HTR-8/SVneo (cell line): ENCODE data around the gene MARVELD2.
A peak's percentile ranks its signal among the peaks of the same experiment; 100 is the strongest.
"Not testable (repeated sequence)": the region's sequence is repeated elsewhere in the genome, so short reads cannot be mapped to it uniquely, and the experiment has no call there.

Experiments used
- DNase-seq: peaks from one replicate; pipeline ENCODE4 v3.0.0; 2011; ENCODE audit warnings: low spot score, mixed read lengths; ENCODE audit not compliant: insufficient read length
- FAIRE-seq: peaks from 2 replicates; lab custom pipeline; 2011; peaks lifted over from hg19 to GRCh38; lab: Jason Lieb, UNC

MARVELD2 gene

DNA sequence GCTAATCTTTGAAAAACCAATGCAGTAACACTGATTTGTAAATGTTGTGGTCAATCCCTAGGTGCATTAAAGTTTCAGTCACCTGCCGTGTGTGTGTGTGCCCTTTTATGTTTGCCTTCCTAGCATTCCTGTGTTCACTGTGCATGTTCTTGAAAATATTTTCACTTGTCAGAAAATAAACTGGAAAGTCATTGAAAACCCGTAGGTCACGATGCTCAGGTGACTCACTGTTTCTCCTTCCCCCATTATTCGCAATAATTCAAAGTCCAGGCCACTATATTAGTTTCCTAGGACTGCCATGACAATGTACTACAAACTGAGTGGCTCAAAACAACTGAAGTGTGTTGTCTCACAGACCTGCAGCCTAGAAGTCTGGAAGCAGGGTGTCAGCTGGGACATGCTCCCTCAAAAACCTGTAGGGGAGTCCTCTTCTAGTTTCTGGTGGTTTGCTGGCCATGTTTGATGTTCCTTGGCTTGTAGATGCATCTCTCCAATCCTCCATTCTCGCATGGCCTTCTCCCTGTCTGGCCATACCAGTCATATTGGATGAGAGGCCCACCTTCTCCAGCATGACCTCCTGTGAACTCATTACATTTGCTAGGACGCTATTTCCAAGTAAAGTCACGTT is 29.3 kb downstream of the MARVELD2 start:
- DNase-seq (no peak), FAIRE-seq (no peak)

- FAIRE-seq (no peak), DNase-seq (no peak)
Measured at GRCh38 chr5:69449511-69449910, 34.6 kb downstream of the MARVELD2 start.

GRCh38 chr5:69450116-69450515 is 35.2 kb downstream of the MARVELD2 start:
- DNase-seq = peak; percentile 49
- FAIRE-seq = no peak

DNA sequence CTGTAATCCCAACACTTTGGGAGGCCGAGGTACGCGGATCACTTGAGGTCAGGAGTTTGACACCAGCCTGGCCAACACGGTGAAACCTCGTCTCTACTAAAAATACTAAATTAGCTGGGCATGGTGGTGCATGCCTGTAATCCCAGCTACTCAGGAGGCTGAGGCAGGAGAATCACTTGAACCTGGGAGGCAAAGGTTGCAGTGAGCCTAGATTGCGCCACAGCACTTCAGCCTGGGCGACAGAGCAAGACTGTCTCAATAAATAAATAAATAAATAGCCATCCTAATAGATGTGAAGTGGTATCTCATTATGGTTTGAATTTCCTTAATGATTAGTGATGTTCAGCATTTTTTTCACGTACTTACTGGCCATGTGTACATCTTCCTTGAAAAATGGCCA is 35.6 kb downstream of the MARVELD2 start:
- FAIRE-seq, DNase-seq: not testable (repeated sequence)

GRCh38 chr5:69451941-69452647 is 37.2 kb downstream of the MARVELD2 start:
- no peak for FAIRE-seq

GRCh38 chr5:69453487-69453886 is 38.6 kb downstream of the MARVELD2 start:
- not testable (repeated sequence) for DNase-seq, FAIRE-seq

More at GRCh38 chr5:69451941-69452647, 37.2 kb downstream of the MARVELD2 start:
- no peak for DNase-seq

GRCh38 chr5:69454460-69455249 is 39.7 kb downstream of the MARVELD2 start:
- no peak for FAIRE-seq
- no peak for DNase-seq

GRCh38 chr5:69455428-69455988 is 40.6 kb downstream of the MARVELD2 start:
- FAIRE-seq, DNase-seq: not testable (repeated sequence)

- DNase-seq = no peak
- FAIRE-seq = no peak
Measured at GRCh38 chr5:69462170-69462569, 47.3 kb downstream of the MARVELD2 start.

DNA sequence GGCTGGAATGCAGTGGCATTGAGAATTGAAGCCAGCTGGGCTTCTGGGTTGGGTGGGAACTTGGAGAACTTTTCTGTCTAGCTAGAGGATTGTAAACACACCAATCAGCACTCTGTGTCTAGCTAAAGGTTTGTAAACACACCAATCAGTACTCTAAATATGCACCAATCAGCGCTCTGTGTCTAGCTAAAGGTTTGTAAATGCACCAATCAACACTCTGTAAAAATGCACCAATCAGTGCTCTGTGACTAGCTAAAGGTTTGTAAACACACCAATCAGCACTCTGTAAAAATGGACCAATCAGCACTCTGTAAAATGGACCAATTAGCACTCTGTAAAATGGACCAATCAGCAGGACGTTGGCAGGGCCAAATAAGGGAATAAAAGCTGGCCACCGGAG is 51.5 kb downstream of the MARVELD2 start:
- not testable (repeated sequence) for DNase-seq, FAIRE-seq

DNA sequence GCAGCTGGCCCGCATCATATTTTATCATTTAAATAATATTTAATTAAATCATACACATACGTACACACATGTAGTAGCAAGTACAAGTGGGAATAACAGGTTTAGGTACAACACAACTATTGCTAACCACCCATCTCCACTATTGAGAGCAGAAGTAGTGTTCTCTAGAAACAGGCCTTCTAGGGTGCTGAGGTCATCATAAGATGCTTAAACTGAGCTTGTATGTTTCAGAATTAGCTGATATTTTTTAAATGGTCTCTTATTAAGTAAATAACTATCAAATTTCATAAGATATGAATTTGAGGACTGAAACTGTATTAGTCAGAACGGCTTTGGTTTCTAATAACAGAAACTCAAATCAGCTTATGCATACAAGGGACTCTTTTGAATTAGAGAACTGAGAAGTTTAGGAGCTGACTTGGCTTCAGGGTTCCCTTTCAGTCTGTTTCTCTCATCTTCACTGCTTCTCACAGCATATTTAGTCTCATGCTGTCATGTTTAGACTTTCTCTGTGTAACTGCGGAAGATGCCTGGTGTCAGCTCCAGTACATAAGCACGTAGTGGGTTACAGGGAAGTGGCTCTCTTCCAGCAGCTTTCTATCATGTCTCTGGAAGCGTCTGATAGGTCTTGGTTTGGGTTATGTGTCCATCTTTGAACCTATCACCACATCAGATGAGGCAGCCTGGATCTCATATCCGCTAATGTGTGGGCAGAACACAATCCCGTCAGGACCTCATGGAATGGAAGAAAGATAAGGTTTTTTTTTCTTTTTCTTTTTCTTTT is 52.7 kb downstream of the MARVELD2 start:
- DNase-seq (no peak), FAIRE-seq (no peak)

- no peak for DNase-seq
- no peak for FAIRE-seq
Measured at GRCh38 chr5:69468631-69469030, 53.7 kb downstream of the MARVELD2 start.

- not testable (repeated sequence) for FAIRE-seq, DNase-seq
Measured at GRCh38 chr5:69471516-69471915, 56.6 kb downstream of the MARVELD2 start.

- FAIRE-seq, DNase-seq: not testable (repeated sequence)
Measured at GRCh38 chr5:69472535-69473143, 57.7 kb downstream of the MARVELD2 start.

DNA sequence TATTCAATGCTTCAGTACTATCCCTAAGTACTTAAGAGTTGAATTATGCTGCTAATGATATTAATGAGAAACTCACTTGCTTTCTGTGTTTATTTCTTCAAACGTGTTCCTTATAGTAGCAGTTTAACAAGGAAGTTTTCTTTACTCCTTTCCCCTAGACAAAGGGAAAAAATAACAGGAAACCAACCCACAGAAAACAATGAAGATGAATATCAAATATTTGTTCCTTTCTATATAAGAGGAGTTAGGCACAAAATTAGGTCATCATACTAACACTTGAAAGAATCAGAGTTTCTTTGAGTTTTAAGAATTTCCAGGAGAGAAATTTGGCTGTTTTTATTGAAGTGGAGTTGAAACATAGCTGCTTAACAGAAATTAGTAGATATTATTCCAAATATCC is 62.3 kb downstream of the MARVELD2 start:
- FAIRE-seq (no peak), DNase-seq (no peak)

DNA sequence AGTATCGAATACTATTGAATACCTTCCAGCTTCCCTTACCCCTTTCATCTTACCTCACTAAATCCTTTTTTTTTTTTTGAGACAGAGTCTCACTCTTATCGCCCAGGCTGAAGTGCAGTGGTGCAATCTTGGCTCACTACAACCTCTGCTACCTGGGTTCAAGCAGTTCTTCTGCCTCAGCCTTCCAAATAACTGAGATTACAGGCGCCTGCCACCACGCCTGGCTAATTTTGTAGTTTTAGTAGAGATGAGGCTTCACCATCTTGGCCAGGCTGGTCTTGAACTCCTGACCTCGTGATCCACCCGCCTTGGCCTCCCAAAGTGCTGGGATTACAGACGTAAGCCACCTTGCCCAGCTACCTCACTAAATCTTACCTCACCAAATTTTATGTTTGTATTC is 63.4 kb downstream of the MARVELD2 start:
- FAIRE-seq, DNase-seq: not testable (repeated sequence)

- DNase-seq (no peak), FAIRE-seq (no peak)
Measured at GRCh38 chr5:69484891-69485290, 70.0 kb downstream of the MARVELD2 start.

- no peak for DNase-seq
- no peak for FAIRE-seq
Measured at GRCh38 chr5:69485471-69485870, 70.6 kb downstream of the MARVELD2 start.

DNA sequence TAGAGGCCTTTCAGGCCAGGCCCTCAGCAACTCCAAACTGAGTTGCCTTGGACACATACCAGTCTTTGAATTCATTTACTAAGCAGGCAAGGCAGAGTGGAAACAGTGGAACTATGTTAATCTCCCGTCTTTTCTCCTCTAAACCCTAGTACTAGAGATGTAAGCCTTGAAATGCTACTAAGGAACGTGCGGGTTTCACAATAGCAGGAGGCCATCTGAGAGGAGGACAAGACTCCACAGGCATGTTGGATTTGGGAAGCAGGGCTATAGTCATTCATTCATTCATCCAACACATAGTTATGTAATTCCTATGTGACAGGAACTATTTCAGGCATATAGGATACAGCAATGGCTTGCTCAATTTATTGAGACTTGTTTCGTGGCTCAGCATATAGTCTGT is 74.3 kb downstream of the MARVELD2 start:
- no peak for FAIRE-seq
- no peak for DNase-seq
